Central memory CD8-positive, alpha-beta T cell (primary cell): ENCODE measurements around the gene CRYL1.

ENCODE experiments used
- ATAC-seq: fragments of 150-1000 bp; cut with Tn5 transposase; replicated peaks from 2 replicates; pipeline ENCODE4 v1.10.0; 2022; ENCODE audit warnings: mild to moderate bottlenecking, moderate FRiP score, moderate number of reproducible peaks; ENCODE audit not compliant: poor library complexity, severe bottlenecking; ENCODE audit errors: extremely low read depth
- DNase-seq, 2 donors: peaks; one replicate each; pipeline ENCODE4 v3.0.0; 2021; ENCODE audit warnings: low spot score in 2 of 2
- H3K27ac Mint-ChIP-seq: one replicate; pipeline ENCODE4 v1.8.0; 2022; ENCODE audit warnings: low read depth, mild to moderate bottlenecking, moderate library complexity, mixed read lengths
- H3K27me3 Mint-ChIP-seq: one replicate; pipeline ENCODE4 v1.8.0; 2022; ENCODE audit warnings: mixed read lengths
- H3K36me3 Mint-ChIP-seq: one replicate; pipeline ENCODE4 v1.8.0; 2022; ENCODE audit warnings: mild to moderate bottlenecking, moderate library complexity, mixed read lengths; ENCODE audit not compliant: insufficient read depth
- H3K4me1 Mint-ChIP-seq: one replicate; pipeline ENCODE4 v1.8.0; 2022; ENCODE audit warnings: mixed read lengths
- H3K4me3 Mint-ChIP-seq: one replicate; pipeline ENCODE4 v1.8.0; 2022; ENCODE audit warnings: mild to moderate bottlenecking, moderate library complexity, mixed read lengths
- H3K9me3 Mint-ChIP-seq: one replicate; pipeline ENCODE4 v1.8.0; 2022; ENCODE audit warnings: mixed read lengths

Gene CRYL1

GRCh38 chr13:20473888-20474287 is 51.8 kb downstream of the CRYL1 start:
- no peak for ATAC-seq
- peaks cover 29% of the 10 kb centered on the region for H3K4me1 Mint-ChIP-seq
- no peaks in the 10 kb centered on the region for H3K9me3 Mint-ChIP-seq
- H3K27ac Mint-ChIP-seq: peak overlapping the region; percentile 86
- DNase-seq: no peak
- peaks cover 14% of the 10 kb centered on the region for H3K36me3 Mint-ChIP-seq
- no peak overlapping the region for H3K4me3 Mint-ChIP-seq
- no peaks in the 10 kb centered on the region for H3K27me3 Mint-ChIP-seq

DNA sequence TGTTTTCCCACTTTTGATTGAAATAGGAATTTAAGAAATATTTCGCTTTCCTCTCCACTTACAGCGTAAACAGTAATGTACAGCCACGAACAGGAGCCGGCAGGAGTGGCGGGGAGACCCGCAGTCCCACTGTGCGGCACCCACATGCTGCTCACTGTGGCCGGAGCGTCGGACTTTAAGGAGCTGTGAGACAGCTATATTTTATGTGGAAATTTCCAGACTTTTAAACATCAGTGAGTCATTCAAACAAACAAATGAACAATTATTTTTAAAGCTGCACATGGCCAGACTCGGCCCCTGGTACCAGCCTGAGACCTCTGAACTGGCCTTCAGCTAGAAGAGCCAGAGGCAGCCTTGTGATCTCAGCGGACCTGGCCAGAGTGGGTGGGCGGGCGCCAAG is 52.5 kb downstream of the CRYL1 start:
- DNase-seq (no peak), ATAC-seq (no peak)
- peaks cover 13% of the 10 kb centered on the region for H3K36me3 Mint-ChIP-seq
- no peaks in the 10 kb centered on the region for H3K27me3 Mint-ChIP-seq
- H3K9me3 Mint-ChIP-seq: no peaks in the 10 kb centered on the region
- peaks cover 29% of the 10 kb centered on the region for H3K4me1 Mint-ChIP-seq
- no peak overlapping the region for H3K4me3 Mint-ChIP-seq
- H3K27ac Mint-ChIP-seq: peak overlapping the region; percentile 86

- H3K4me1 Mint-ChIP-seq: peaks cover 29% of the 10 kb centered on the region
- H3K27me3 Mint-ChIP-seq: no peaks in the 10 kb centered on the region
- DNase-seq: no peak
- no peak overlapping the region for H3K4me3 Mint-ChIP-seq
- no peak overlapping the region for H3K27ac Mint-ChIP-seq
- H3K36me3 Mint-ChIP-seq: peaks cover 13% of the 10 kb centered on the region
- H3K9me3 Mint-ChIP-seq: no peaks in the 10 kb centered on the region
- ATAC-seq: no peak
Measured at GRCh38 chr13:20472531-20472930, 53.1 kb downstream of the CRYL1 start.

GRCh38 chr13:20470136-20470535 is 55.5 kb downstream of the CRYL1 start:
- peaks cover 6% of the 10 kb centered on the region for H3K4me1 Mint-ChIP-seq
- peaks cover 4% of the 10 kb centered on the region for H3K36me3 Mint-ChIP-seq
- H3K27me3 Mint-ChIP-seq: no peaks in the 10 kb centered on the region
- no peaks in the 10 kb centered on the region for H3K9me3 Mint-ChIP-seq
- ATAC-seq: no peak
- H3K27ac Mint-ChIP-seq: no peak overlapping the region
- DNase-seq: no peak
- no peak overlapping the region for H3K4me3 Mint-ChIP-seq

DNA sequence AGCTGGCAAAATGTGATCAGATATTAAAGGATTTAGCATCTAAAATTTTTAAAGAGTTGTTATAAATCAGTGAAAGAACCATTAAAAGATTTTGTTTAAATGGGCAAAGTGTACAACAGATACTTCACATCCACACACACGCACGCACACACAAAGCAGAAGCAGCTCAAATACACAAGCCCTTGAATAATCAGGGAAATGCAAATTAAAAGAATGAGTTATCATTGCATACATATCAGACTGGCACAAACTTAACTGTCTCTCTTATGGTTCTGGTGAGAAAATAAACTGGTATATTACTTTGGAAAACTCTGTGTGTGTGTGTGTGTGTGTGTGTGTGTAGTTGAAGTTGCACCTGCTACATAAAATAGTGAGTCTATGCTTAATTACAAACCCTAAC is 59.3 kb downstream of the CRYL1 start:
- Mint-ChIP-seq H3K27ac (peak overlapping the region; percentile 13), H3K36me3 (no peaks in the 10 kb centered on the region), H3K27me3 (no peaks in the 10 kb centered on the region), H3K4me1 (peaks cover 1% of the 10 kb centered on the region), H3K9me3 (no peaks in the 10 kb centered on the region), H3K4me3 (no peak overlapping the region)
- DNase-seq (no peak), ATAC-seq (no peak)

DNA sequence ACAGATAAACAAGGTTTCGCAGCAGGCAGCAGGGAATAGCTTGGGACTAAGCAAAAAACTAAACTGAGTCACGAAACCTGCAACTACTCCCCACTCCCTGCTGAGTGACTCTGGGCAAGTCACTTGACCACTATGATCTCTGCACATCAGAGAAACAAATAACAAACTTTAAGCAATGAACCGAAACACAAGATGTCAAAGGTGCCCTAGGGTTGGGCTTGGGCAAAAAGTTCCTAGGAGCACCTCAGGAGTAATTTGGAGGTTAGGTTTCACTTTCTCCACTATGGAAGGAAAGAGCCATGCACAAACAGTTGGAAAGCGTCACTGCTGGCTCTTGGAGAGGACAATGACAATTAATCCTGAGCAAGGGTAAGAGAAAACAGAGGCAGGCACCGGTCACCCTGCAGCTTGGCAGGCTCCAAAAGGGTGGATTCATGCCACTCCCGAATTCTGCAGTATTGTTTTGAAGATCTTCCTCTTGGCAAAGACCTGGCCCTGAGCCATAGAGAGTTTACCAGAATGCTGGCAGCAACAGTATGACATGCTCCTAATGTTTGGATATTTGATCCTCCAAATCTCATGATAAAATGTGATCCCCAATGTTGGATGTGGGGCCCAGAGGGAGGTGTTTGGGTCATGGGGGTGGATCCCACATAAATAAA is 60.3 kb downstream of the CRYL1 start:
- ATAC-seq: no peak
- no peak overlapping the region for H3K27ac Mint-ChIP-seq

DNA sequence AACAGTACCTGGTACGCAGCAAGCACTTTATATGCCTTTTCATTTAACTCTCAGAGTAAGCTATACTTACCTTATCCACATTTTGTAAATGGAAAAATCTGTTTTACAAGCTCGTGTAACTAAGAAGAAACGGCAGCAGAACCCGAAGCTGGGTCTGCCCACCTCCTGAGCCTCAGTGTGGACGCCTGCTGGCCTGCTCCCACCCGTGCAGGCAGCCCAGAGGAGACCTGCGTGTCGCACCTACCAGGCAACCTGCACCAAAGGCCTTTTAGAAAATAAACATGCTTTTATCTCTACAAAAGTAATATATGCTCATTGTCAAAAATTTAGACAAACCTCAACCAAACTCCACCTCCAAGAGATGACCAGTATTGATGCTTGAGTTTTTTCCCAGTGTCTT is 62.7 kb downstream of the CRYL1 start:
- no peaks in the 10 kb centered on the region for H3K9me3 Mint-ChIP-seq
- H3K4me3 Mint-ChIP-seq: no peak overlapping the region
- H3K27ac Mint-ChIP-seq: no peak overlapping the region
- ATAC-seq: no peak
- peaks cover 2% of the 10 kb centered on the region for H3K36me3 Mint-ChIP-seq
- H3K4me1 Mint-ChIP-seq: peaks cover 9% of the 10 kb centered on the region
- H3K27me3 Mint-ChIP-seq: no peaks in the 10 kb centered on the region
- DNase-seq: no peak

More for the DNA sequence above, 60.3 kb downstream of the CRYL1 start:
- H3K4me1 Mint-ChIP-seq: peaks cover 8% of the 10 kb centered on the region
- no peak overlapping the region for H3K4me3 Mint-ChIP-seq
- H3K36me3 Mint-ChIP-seq: peaks cover 2% of the 10 kb centered on the region
- H3K9me3 Mint-ChIP-seq: no peaks in the 10 kb centered on the region
- no peaks in the 10 kb centered on the region for H3K27me3 Mint-ChIP-seq
- DNase-seq: no peak

- H3K4me1 Mint-ChIP-seq: peaks cover 13% of the 10 kb centered on the region
- no peaks in the 10 kb centered on the region for H3K27me3 Mint-ChIP-seq
- DNase-seq: no peak
- ATAC-seq: no peak
- no peak overlapping the region for H3K4me3 Mint-ChIP-seq
- H3K9me3 Mint-ChIP-seq: no peaks in the 10 kb centered on the region
- peaks cover 2% of the 10 kb centered on the region for H3K36me3 Mint-ChIP-seq
- H3K27ac Mint-ChIP-seq: no peak overlapping the region
Measured at GRCh38 chr13:20462533-20462915, 63.1 kb downstream of the CRYL1 start.

DNA sequence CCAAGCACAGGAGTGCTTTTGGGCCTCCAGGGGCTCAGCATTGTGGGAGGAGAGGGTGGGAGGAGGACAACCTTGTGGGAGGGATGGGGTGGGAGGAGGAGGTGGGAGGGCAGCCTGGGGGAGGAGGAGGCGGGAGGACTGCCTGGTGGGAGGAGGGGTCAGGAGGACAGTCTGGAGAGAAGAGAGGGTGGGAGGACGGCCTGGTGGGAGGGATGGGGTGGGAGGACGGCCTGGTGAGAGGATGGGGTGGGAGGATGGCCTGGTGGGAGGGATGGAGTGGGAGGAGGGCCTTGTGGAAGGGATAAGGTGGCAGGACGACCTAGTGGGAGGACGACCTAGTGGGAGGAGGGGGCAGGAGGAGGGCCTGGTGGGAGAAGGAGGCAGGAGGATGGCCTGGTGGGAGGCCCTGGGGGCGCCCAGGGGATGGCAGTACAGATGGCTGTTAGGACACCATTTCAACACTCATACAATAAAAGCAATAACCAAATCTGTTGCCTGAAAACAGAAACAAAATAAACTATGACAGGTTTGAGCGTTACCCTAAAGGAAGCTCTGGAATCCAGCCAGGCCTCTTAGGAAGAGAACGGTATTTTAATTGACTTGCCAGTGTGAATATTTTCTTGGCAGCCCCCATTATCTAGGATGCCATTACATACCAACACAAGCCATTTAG is 63.7 kb downstream of the CRYL1 start:
- ATAC-seq (no peak), DNase-seq (no peak)
- H3K4me1 Mint-ChIP-seq: peaks cover 14% of the 10 kb centered on the region
- H3K36me3 Mint-ChIP-seq: peaks cover 2% of the 10 kb centered on the region
- no peak overlapping the region for H3K4me3 Mint-ChIP-seq
- no peaks in the 10 kb centered on the region for H3K27me3 Mint-ChIP-seq
- no peaks in the 10 kb centered on the region for H3K9me3 Mint-ChIP-seq
- no peak overlapping the region for H3K27ac Mint-ChIP-seq

DNA sequence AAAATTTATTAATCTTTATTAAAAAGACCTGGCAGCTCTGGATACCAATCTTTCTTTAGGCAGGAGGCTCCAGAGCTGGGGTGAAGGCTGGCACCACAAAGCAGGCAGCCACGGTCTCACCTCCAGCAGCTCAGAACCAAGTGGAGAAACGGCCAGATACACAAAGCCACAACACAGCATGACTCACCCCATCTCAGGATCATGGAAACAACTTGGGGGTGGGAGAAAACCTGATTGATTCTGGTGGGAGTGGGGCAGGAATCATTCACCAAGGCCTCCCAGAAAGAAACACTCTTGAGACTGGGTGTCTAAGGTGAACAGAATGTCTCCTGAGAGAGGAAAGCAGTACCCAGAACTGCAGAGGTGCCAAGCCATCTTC is 64.2 kb downstream of the CRYL1 start:
- peaks cover 2% of the 10 kb centered on the region for H3K36me3 Mint-ChIP-seq
- H3K9me3 Mint-ChIP-seq: no peaks in the 10 kb centered on the region
- DNase-seq: no peak
- no peak for ATAC-seq
- peaks cover 14% of the 10 kb centered on the region for H3K4me1 Mint-ChIP-seq
- no peaks in the 10 kb centered on the region for H3K27me3 Mint-ChIP-seq
- H3K27ac Mint-ChIP-seq: no peak overlapping the region
- no peak overlapping the region for H3K4me3 Mint-ChIP-seq

DNA sequence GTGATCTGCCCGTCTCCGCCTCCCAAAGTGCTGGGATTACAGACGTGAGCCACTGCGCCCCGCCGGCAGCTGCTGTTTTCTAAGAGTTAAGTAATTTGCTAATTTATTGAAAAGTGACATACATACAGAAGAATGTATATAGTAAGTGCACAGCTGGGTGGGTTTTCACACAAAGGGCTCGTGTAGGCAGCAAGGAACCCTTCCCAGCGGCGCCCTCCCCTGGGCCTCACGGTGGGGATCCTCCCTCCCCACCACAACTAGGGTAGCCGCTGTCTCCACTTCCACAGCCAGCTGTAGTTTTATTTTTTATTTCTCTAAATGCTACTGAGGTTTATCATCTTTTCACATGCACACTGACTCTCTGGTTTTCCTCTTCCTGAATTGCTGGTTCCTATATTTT is 64.9 kb downstream of the CRYL1 start:
- peaks cover 2% of the 10 kb centered on the region for H3K36me3 Mint-ChIP-seq
- no peak overlapping the region for H3K4me3 Mint-ChIP-seq
- no peaks in the 10 kb centered on the region for H3K9me3 Mint-ChIP-seq
- ATAC-seq: no peak
- H3K4me1 Mint-ChIP-seq: peaks cover 14% of the 10 kb centered on the region
- no peaks in the 10 kb centered on the region for H3K27me3 Mint-ChIP-seq
- DNase-seq: no peak
- no peak overlapping the region for H3K27ac Mint-ChIP-seq

DNA sequence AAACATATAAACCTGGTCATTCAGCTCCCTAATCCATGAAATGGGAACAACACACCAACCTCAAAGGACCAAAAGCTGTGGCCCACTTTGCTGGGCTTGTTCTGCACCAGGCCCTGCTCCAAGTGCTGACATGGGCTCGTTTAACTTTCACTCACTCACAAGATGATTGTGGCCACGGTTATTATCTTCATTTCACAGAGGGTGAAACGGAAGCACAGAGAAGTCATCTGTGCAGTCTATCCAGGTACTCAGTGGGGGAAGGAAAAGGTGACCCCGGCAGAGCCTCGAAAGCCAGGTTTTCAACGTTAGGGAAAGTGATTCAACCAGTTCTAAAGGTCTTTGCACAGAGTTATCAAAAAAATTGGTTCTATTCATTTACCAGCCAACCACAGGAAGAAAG is 68.0 kb downstream of the CRYL1 start:
- Mint-ChIP-seq H3K27ac (no peak overlapping the region), H3K27me3 (no peaks in the 10 kb centered on the region), H3K4me1 (peaks cover 14% of the 10 kb centered on the region), H3K4me3 (no peak overlapping the region), H3K9me3 (no peaks in the 10 kb centered on the region), H3K36me3 (peaks cover 4% of the 10 kb centered on the region)
- ATAC-seq: no peak
- no peak for DNase-seq

- no peaks in the 10 kb centered on the region for H3K9me3 Mint-ChIP-seq
- no peak for ATAC-seq
Measured at GRCh38 chr13:20456737-20457136, 68.9 kb downstream of the CRYL1 start.

More at GRCh38 chr13:20456737-20457136, 68.9 kb downstream of the CRYL1 start:
- no peak overlapping the region for H3K27ac Mint-ChIP-seq
- H3K27me3 Mint-ChIP-seq: no peaks in the 10 kb centered on the region
- no peak overlapping the region for H3K4me3 Mint-ChIP-seq
- H3K36me3 Mint-ChIP-seq: peaks cover 4% of the 10 kb centered on the region
- no peak for DNase-seq
- H3K4me1 Mint-ChIP-seq: peaks cover 18% of the 10 kb centered on the region
